ENCODE data around the gene GBP1.

DNA sequence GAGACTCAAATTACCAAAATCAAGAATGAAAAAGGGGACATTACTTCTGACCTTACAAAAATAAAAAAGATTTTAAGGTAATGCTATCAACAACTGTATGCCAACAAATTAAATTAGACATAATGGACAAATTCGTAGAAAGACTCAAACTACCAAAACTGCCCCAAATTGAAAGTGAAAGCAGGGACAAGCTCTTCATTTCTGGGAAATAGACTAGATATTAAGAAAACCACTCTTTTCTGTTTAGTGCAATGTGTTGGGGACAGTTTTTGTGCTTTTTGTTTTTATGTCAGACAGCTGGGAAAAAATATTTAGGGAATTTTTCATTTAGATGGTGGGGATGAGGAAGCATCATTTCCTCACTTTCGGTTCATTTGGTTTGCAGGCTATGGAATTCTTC is 4.9 kb upstream of the GBP1 start:
- TF ChIP-seq POLR2AphosphoS5 (IDR thresholded peaks at IDR 0.05) (no peak), POLR2A (IDR thresholded peaks at IDR 0.05) (no peak)
